ENCODE measurements around the gene MDGA2. TPM values are rescaled to one million over a fixed set of nuclear protein-coding genes. Genes with fewer than 3 reads are reported as not detected.

The MDGA2 gene
- total RNA-seq, 1 donor from 2014 or later = 0.75 TPM

DNA sequence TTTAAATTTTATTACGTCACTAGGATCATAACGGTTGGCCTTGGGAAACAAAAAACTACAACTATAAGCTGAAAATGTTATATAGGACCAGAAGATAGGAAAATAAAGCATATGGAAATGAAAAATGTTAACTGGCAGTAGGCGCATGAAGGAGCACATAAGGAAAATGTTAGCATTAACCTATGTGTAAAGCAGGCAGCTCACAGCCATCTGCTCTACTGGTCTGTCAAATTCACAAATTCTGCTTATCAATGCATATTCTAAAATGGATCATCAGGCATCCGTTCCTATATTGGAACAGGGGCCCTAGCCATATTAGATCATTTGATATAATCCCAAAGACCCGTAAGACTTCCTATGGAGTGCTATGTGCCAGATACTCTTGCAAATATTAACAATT, 263.9 kb downstream of the MDGA2 start:
- TF ChIP-seq, protein P1, sequence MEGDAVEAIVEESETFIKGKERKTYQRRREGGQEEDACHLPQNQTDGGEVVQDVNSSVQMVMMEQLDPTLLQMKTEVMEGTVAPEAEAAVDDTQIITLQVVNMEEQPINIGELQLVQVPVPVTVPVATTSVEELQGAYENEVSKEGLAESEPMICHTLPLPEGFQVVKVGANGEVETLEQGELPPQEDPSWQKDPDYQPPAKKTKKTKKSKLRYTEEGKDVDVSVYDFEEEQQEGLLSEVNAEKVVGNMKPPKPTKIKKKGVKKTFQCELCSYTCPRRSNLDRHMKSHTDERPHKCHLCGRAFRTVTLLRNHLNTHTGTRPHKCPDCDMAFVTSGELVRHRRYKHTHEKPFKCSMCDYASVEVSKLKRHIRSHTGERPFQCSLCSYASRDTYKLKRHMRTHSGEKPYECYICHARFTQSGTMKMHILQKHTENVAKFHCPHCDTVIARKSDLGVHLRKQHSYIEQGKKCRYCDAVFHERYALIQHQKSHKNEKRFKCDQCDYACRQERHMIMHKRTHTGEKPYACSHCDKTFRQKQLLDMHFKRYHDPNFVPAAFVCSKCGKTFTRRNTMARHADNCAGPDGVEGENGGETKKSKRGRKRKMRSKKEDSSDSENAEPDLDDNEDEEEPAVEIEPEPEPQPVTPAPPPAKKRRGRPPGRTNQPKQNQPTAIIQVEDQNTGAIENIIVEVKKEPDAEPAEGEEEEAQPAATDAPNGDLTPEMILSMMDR (IDR thresholded peaks at IDR 0.05; ENCODE audit: insufficient read depth, low read length, poor library complexity, severe bottlenecking) = no peak
- no peaks in the 10 kb centered on the region for H3K36me3 ChIP-seq (ENCODE audit: control insufficient read depth, insufficient read depth, low read length)
- no peaks in the 10 kb centered on the region for H3K27me3 ChIP-seq (ENCODE audit: control insufficient read depth, insufficient read depth, low read length)
- H3K4me3 ChIP-seq (ENCODE audit: low read depth, low read length) = no peak overlapping the region
- no peak for DNase-seq (ENCODE audit: low read depth)

DNA sequence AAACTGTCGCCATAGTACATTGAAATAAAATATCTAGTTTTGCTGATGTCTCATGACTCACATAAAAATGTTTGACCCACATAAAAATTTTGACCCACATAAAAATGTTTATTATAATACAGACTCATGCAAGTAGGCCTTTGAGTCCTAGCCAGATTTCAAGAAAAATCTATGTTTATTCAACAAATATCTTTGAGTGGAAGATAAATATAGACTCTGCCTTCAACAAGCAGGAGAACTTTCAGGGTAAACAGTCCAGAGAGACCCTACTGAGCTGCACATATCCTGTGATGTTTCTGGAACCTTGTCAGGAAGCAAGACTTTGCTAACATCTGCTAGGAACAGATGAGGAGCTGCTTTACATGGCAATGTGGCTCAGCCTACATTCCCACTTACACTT, 283.1 kb downstream of the MDGA2 start:
- TF ChIP-seq, protein P1 (IDR thresholded peaks at IDR 0.05; ENCODE audit: insufficient read depth, low read length, poor library complexity, severe bottlenecking) = no peak
- Histone ChIP-seq H3K4me3 (ENCODE audit: low read depth, low read length) (no peak overlapping the region), H3K36me3 (ENCODE audit: control insufficient read depth, insufficient read depth, low read length) (no peaks in the 10 kb centered on the region), H3K27me3 (ENCODE audit: control insufficient read depth, insufficient read depth, low read length) (no peaks in the 10 kb centered on the region)
- no peak for DNase-seq (ENCODE audit: low read depth)

DNA sequence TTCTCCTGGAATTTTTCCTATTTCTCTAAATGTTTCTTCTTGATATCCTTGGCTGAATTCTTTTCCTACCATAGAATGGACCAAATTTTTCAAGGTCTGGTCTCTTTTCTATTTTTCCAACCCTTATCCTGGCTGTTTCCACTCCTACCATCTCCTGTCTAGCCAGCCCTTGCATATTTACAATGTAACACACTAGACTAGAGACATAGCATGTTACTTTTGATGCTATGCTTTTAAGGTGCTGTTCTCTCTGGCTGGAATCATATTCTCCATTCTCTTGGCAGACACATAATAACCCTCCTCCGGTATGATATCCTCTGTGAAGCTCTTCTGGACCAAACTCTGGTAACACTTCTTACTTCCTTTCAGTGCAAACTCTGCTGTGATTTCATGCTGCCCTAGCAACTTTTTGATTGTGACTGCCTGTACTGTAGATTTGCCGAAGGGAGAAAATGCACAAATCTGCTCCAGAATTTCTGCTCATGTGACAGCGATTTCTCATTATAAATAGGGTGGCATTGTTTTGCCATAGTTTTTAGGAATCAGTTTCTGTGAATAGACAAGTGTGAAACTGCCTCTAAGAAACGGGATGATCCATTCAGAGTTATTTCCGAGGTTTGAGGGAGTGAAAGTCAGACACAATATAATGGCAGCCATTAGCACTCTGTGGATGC, 284.4 kb downstream of the MDGA2 start:
- no peak overlapping the region for H3K4me3 ChIP-seq (ENCODE audit: low read depth, low read length)
- no peaks in the 10 kb centered on the region for H3K27me3 ChIP-seq (ENCODE audit: control insufficient read depth, insufficient read depth, low read length)
- DNase-seq (ENCODE audit: low read depth) = no peak
- no peaks in the 10 kb centered on the region for H3K36me3 ChIP-seq (ENCODE audit: control insufficient read depth, insufficient read depth, low read length)
- TF ChIP-seq, protein P1 (IDR thresholded peaks at IDR 0.05; ENCODE audit: insufficient read depth, low read length, poor library complexity, severe bottlenecking) = no peak

DNA sequence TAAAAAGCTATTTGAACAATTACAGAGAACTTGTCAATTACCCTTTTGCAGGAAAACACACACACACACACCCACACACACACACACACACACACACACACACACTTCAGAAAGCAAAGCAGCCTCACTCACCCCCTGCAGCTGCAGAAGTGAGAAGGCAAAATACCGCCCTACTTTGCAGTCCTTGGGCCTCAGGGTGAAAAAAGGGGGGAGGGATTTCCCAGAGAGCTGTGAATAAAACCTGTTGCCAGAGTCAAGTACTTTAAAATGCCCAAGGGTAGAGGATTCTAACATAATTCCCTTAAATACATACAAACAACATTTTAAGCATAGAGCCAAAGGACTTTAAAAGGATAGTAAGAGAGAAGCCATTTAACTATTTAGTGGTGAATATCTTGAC, 285.9 kb downstream of the MDGA2 start:
- TF ChIP-seq, protein P1 (IDR thresholded peaks at IDR 0.05; ENCODE audit: insufficient read depth, low read length, poor library complexity, severe bottlenecking) = no peak

DNA sequence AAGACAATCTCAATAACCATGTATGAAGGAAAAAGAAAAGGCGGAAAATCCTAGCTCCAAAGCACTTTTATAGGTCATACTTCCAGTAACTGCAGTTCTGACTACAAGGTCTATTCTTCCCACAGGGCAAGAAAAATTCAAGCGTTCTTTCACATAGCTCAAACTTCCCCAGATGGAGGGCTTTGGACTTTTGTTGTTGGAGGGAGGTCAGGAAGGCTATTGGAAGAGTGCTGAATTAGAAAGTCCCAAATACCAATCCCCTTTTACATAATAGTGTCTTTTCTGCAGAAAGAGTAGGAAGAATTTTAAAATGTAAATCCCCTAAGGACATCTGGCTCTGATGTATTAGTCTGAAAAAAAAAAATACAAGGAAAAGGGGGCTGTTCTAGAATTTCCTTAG, 309.4 kb downstream of the MDGA2 start:
- no peaks in the 10 kb centered on the region for H3K27me3 ChIP-seq (ENCODE audit: control insufficient read depth, insufficient read depth, low read length)
- H3K36me3 ChIP-seq (ENCODE audit: control insufficient read depth, insufficient read depth, low read length) = no peaks in the 10 kb centered on the region
- no peak for DNase-seq (ENCODE audit: low read depth)
- no peak overlapping the region for H3K4me3 ChIP-seq (ENCODE audit: low read depth, low read length)
- TF ChIP-seq, protein P1 (IDR thresholded peaks at IDR 0.05; ENCODE audit: insufficient read depth, low read length, poor library complexity, severe bottlenecking) = no peak

More for the DNA sequence above, 285.9 kb downstream of the MDGA2 start:
- Histone ChIP-seq H3K27me3 (ENCODE audit: control insufficient read depth, insufficient read depth, low read length) (no peaks in the 10 kb centered on the region), H3K36me3 (ENCODE audit: control insufficient read depth, insufficient read depth, low read length) (no peaks in the 10 kb centered on the region), H3K4me3 (ENCODE audit: low read depth, low read length) (no peak overlapping the region)
- no peak for DNase-seq (ENCODE audit: low read depth)

DNA sequence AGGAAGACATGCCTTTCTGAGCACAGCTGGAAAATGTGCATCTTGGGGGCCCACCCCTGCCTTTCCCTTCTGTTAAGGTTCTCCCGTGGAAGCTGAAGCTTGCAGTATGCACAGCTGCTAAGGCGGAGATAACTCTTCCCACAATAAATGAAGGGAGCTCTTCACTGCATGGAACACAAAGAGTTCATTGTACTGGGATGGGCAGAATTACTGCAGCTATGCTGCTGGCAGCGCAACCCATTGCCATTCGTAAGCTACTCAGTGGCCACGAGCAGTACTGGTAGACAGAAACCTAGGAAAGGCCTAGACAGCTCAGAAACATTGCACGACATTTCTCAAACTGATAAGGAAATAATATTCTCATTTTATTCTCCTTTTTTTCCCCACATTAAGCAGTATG, 310.2 kb downstream of the MDGA2 start:
- Histone ChIP-seq H3K27me3 (ENCODE audit: control insufficient read depth, insufficient read depth, low read length) (no peaks in the 10 kb centered on the region), H3K36me3 (ENCODE audit: control insufficient read depth, insufficient read depth, low read length) (no peaks in the 10 kb centered on the region), H3K4me3 (ENCODE audit: low read depth, low read length) (no peak overlapping the region)
- no peak for DNase-seq (ENCODE audit: low read depth)
- TF ChIP-seq, protein P1 (IDR thresholded peaks at IDR 0.05; ENCODE audit: insufficient read depth, low read length, poor library complexity, severe bottlenecking) = no peak

Data from kidney epithelial cell (primary cell).